K562 treated with DMSO at 1 percent for 4 hours (cell line): ENCODE results near the gene DDX25. TPM values are rescaled to one million over a fixed set of nuclear protein-coding genes. Genes with fewer than 3 reads are reported as not detected.

Experiments
- total RNA-seq: library from RNA; unstranded; fragments of 300-600 nt; gene quantifications from 2 replicates; pipeline ENCODE4 v1.2.3, GENCODE V29; 2022; ENCODE audit not compliant: insufficient read depth

The DDX25 gene
- total RNA-seq, result not detected in 2 replicates

GRCh38 chr11:125903711-125904659 lies at the start of gene DDX25:
Gene DDX25, plus strand, starts transcription at chr11:125904508. Its CDS starts 10 bp downstream, at chr11:125904518.

DNA sequence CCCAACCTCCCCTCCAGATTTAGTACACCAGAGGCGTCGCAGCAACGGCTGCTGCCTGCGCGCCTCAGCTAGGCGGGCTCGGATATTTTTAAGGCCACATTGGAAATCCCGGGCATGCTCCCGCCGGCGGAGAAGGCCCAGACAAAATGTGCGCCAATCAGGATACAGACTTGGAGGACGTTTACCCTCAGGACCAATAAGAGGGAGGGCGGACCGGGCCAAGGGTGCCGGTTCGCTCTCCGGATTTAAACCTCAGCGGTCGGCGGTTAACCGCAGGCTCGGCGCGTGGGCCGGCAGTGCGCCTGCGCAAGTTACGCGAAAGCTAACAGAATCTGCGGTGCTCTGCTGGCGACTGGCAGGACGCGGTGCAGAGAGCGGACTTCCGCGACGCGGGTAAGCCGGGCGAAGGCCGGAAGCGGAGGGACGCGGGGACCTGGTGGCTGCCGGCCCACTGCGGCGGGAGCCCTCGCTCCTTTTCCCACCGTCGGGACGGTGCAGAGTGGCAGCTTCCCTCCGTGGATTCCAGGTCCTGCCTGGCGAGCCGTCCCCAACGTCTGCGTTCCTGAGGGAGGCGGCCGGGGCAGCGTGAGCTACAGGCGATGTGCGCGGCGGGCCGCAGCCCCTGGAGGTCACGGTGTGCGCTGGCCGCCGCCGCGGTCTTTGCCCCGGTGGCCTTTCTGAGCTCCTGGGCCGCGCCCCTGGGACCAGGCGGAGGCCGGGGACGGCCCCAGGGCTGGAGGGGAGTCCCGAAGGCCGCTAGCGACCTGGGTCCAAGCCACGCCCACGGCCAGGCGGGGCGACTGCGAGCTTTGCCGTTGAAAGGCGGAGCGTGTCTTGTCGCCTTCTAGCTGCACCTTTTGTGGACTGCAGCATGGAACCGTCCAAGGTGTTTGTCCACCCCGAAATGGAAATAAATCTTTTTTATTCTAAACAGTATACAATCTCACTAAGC lies 16.7 kb upstream of the DDX25 start, which contains the start of gene HYLS1:
HYLS1 (plus strand) TSS at position 296 of the 952 bp plus-strand sequence. CDS start 11,701 bp downstream, outside the sequence.

GRCh38 chr11:125902927-125903710 lies 1.2 kb upstream of the DDX25 start, which contains the start of gene PUS3:
Gene PUS3, minus strand, starts transcription at chr11:125903206. Its CDS starts 6,922 bp downstream, at chr11:125896284.

DNA sequence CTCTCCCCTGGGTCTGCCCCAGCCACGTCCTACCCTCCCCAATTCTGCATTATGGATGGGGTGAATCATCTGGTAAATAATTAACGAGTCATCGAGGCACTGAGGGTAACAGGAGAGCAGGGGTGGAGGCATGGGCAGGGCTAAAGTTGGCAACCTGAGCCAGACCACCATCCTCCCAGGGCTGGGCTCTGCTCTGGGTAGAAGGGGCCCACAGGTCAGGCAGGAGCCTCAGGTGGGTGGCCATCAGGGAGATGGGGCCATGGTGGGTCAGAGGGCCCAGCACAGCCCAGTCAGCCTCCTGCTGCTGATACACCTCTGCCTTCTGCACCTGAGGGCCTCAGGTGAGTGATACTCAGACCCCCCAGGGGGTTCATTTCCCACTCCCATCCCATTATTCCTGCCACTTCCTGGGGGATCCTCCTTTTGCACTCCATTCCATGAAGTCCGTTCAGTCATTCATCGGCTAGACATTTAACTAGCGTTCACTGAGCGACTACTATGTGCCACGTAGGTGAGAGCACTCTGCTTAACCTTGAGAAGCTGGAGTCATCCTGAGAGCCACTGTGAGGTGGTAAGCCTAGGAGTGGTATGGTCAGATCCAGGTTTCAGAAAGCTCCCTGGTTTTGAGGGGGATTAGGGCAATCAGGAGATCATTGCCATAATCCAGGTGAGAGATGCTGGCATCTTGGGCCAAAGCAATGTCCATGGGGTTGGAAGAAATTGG lies 41.7 kb downstream of the DDX25 start, which contains the start of gene VSIG10L2:
VSIG10L2 (plus strand) TSS at position 248 of the 724 bp plus-strand sequence; CDS start at position 260, 12 bp downstream.

Other genes starting within 250 kb of the DDX25 start
- gene ACRV1, start 223.7 kb upstream of the DDX25 start, total RNA-seq, result not detected in 2 replicates
- gene PATE1, start 158.2 kb upstream of the DDX25 start, total RNA-seq, result not detected in 2 replicates
- gene PATE2, start 125.7 kb upstream of the DDX25 start, total RNA-seq, result not detected in 2 replicates
- gene PATE3, start 116.4 kb upstream of the DDX25 start, total RNA-seq, result not detected in 2 replicates
- gene PATE4, start 71.2 kb upstream of the DDX25 start, total RNA-seq, result not detected in 2 replicates
- 3.5 and 7.1 TPM in 2 replicates for gene HYLS1, start 16.8 kb upstream of the DDX25 start, total RNA-seq
- 8.0 and 9.5 TPM in 2 replicates for gene PUS3, start 1.3 kb upstream of the DDX25 start, total RNA-seq
- gene VSIG10L2, start 41.5 kb downstream of the DDX25 start, total RNA-seq, result not detected in 2 replicates
- gene CDON, start 158.4 kb downstream of the DDX25 start, total RNA-seq, result 0.26 and 0.71 TPM in 2 replicates